ENCODE data around the gene COL6A5. TPM values are rescaled to one million over a fixed set of nuclear protein-coding genes. Genes with fewer than 3 reads are reported as not detected.

COL6A5 gene
- total and polyA plus RNA-seq, 2 donors (not counting 3 experiments of a cell fraction or from before 2014, with no cell fraction given), result not detected

DNA sequence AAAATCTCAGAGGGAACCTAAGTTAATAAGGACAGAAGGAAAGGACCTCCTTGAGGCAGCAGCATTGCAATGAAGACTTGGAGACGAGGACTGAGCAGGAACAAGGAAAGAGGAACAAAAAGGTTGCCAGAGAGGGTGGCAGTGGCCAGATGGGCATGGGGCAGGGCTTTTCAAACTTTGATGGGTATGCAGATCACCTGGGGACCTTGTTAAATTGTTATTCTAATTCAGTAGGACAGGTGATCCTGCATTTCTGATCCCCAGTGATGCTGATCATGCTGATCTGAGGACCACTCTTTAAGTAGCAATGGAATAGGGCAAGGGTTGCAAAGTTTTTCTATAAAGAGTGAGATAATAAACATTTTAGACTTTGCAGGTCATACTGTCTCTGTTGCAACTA lies 182.6 kb downstream of the COL6A5 start:
- no peaks in the 10 kb centered on the region for H3K79me2 ChIP-seq (ENCODE audit: control insufficient read depth, insufficient read depth, low read length)
- H3K9ac ChIP-seq (replicated peaks; ENCODE audit: extremely low read depth, insufficient read depth, low read length), result no peak overlapping the region
- H3K9me1 ChIP-seq (replicated peaks; ENCODE audit: control insufficient read depth, extremely low read depth, insufficient read depth, low read length), result no peaks in the 10 kb centered on the region
- DNase-seq (ENCODE audit: low read depth, low spot score) (no peak), FAIRE-seq (no peak)
- H3K27ac ChIP-seq (ENCODE audit: insufficient read depth, low read depth, low read length), result no peak overlapping the region
- H2AFZ ChIP-seq (ENCODE audit: low read depth, low read length), result no peak overlapping the region
- no peaks in the 10 kb centered on the region for H3K36me3 ChIP-seq (ENCODE audit: control insufficient read depth in 2 of 2, extremely low read depth in 1 of 2, insufficient read depth in 2 of 2, low read length in 2 of 2)
- ChIA-PET CTCF (interaction anchor here (1.2 to 1.4 kb wide), 2 partner anchors 11 to 252 kb away, joined by 3 to 4 read pairs; no protein-coding TSS in a partner anchor), POLR2A (no interaction called here)
- no peaks in the 10 kb centered on the region for H3K9me3 ChIP-seq (replicated peaks; ENCODE audit: control insufficient read depth, insufficient read depth, low read length)
- intact Hi-C loops (cut with micrococcal nuclease) (no loop called here), dilution Hi-C loops (cut with MboI; ENCODE audit: extremely low pct_ligation_motif_present, low sequenced_read_pairs) (no loop called here)
- peaks cover 0 to 4% of the 10 kb centered on the region in 2 experiments for H3K27me3 ChIP-seq (ENCODE audit: control insufficient read depth in 2 of 2, insufficient read depth in 2 of 2, low read length in 2 of 2)
- no peaks in the 10 kb centered on the region for H3K4me1 ChIP-seq (ENCODE audit: control insufficient read depth, extremely low read depth, insufficient read depth, low read length)
- H3K4me2 ChIP-seq (ENCODE audit: insufficient read depth, low read length), result no peak overlapping the region
- no peak overlapping the region for H3K4me3 ChIP-seq (replicated peaks in 1 of 3; ENCODE audit: insufficient read depth in 1 of 3, low read depth in 1 of 3, low read length in 3 of 3)
- no peaks in the 10 kb centered on the region for H4K20me1 ChIP-seq (replicated peaks; ENCODE audit: control insufficient read depth, extremely low read depth, insufficient read depth, low read length)
- TF ChIP-seq MYC (IDR thresholded peaks at IDR 0.05; ENCODE audit: low read depth, low read length), result no peak
- TF ChIP-seq POLR2A (IDR thresholded peaks at IDR 0.05; ENCODE audit: low read depth, low read length), result no peak
- no peak for TF ChIP-seq EZH2 (IDR thresholded peaks at IDR 0.05; ENCODE audit: borderline replicate concordance, low read depth, low read length, severe bottlenecking)
- TF ChIP-seq GATA2 (IDR thresholded peaks at IDR 0.05; ENCODE audit: insufficient read depth, insufficient read length, low read depth, low read length), result no peak
- no peak for TF ChIP-seq FOS (IDR thresholded peaks at IDR 0.05; ENCODE audit: borderline replicate concordance, insufficient read depth, low read length)
- TF ChIP-seq, protein P1, sequence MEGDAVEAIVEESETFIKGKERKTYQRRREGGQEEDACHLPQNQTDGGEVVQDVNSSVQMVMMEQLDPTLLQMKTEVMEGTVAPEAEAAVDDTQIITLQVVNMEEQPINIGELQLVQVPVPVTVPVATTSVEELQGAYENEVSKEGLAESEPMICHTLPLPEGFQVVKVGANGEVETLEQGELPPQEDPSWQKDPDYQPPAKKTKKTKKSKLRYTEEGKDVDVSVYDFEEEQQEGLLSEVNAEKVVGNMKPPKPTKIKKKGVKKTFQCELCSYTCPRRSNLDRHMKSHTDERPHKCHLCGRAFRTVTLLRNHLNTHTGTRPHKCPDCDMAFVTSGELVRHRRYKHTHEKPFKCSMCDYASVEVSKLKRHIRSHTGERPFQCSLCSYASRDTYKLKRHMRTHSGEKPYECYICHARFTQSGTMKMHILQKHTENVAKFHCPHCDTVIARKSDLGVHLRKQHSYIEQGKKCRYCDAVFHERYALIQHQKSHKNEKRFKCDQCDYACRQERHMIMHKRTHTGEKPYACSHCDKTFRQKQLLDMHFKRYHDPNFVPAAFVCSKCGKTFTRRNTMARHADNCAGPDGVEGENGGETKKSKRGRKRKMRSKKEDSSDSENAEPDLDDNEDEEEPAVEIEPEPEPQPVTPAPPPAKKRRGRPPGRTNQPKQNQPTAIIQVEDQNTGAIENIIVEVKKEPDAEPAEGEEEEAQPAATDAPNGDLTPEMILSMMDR (IDR thresholded peaks at IDR 0.05; ENCODE audit: extremely low read depth in 1 of 2, insufficient read depth in 1 of 2, low read depth in 1 of 2, low read length in 2 of 2), result no peak
- TF ChIP-seq MAX (IDR thresholded peaks at IDR 0.05; ENCODE audit: insufficient read depth, insufficient read length), result no peak
- TF ChIP-seq JUN (IDR thresholded peaks at IDR 0.05; ENCODE audit: borderline replicate concordance, insufficient read depth, insufficient read length, low read depth), result no peak
- TF ChIP-seq POLR2AphosphoS5 (IDR thresholded peaks at IDR 0.05; ENCODE audit: insufficient read depth, low read depth, low read length), result no peak
- BruUV-seq (replicated peaks), result no TSS peak

Measured in endothelial cell of umbilical vein (primary cell).